Choroid plexus epithelial cell (primary cell): ENCODE data around the gene PASD1.
"Not testable (repeated sequence)": the region's sequence is repeated elsewhere in the genome, so short reads cannot be mapped to it uniquely, and the experiment has no call there.

Source experiments
- DNase-seq: peaks from one replicate; pipeline ENCODE4 v3.0.0-alpha.2; 2010; ENCODE audit warnings: low read depth
- H3K4me3 ChIP-seq: 2 replicates; pipeline ENCODE4 v1.5.1; 2011; ENCODE audit warnings: low read depth, mild to moderate bottlenecking, control low read depth, low read length, moderate library complexity
- CTCF ChIP-seq: conservative IDR thresholded peaks from 2 replicates; pipeline ENCODE4 v1.5.1; 2011; ENCODE audit warnings: low read depth, mild to moderate bottlenecking, control low read depth, inconsistent platforms, low read length, moderate library complexity

PASD1 gene

GRCh38 chrX:151570561-151570960 lies 7.1 kb downstream of the PASD1 start:
- DNase-seq, result no peak
- no peak overlapping the region for H3K4me3 ChIP-seq
- no peak for TF ChIP-seq CTCF

- DNase-seq, H3K4me3 ChIP-seq: not testable (repeated sequence)
Observed at GRCh38 chrX:151593384-151593783, 29.9 kb downstream of the PASD1 start.

- no peak overlapping the region for H3K4me3 ChIP-seq
- TF ChIP-seq CTCF, result no peak
- DNase-seq, result no peak
Observed at GRCh38 chrX:151596282-151596681, 32.8 kb downstream of the PASD1 start.

GRCh38 chrX:151604931-151605330 lies 41.5 kb downstream of the PASD1 start:
- TF ChIP-seq CTCF, result no peak

GRCh38 chrX:151609222-151609621 lies 45.7 kb downstream of the PASD1 start:
- no peak for TF ChIP-seq CTCF
- no peak for DNase-seq

More at GRCh38 chrX:151604931-151605330, 41.5 kb downstream of the PASD1 start:
- no peak overlapping the region for H3K4me3 ChIP-seq
- no peak for DNase-seq

GRCh38 chrX:151621422-151621821 lies 57.9 kb downstream of the PASD1 start:
- H3K4me3 ChIP-seq, result no peak overlapping the region
- no peak for DNase-seq
- TF ChIP-seq CTCF, result no peak

More at GRCh38 chrX:151609222-151609621, 45.7 kb downstream of the PASD1 start:
- H3K4me3 ChIP-seq, result no peak overlapping the region

GRCh38 chrX:151624677-151625076 lies 61.2 kb downstream of the PASD1 start:
- no peak for DNase-seq
- no peak overlapping the region for H3K4me3 ChIP-seq
- no peak for TF ChIP-seq CTCF

- DNase-seq, result no peak
- no peak for TF ChIP-seq CTCF
- H3K4me3 ChIP-seq, result no peak overlapping the region
Observed at GRCh38 chrX:151631822-151632221, 68.3 kb downstream of the PASD1 start.
